Pancreas (tissue), 10 donors: ENCODE measurements around the gene HK1. TPM values are rescaled to one million over a fixed set of nuclear protein-coding genes. Genes with fewer than 3 reads are reported as not detected.

Experiments used
- ATAC-seq, 4 donors: fragments of 200-7000 bp; cut with Tn5 transposase; one replicate each; pipeline versions ENCODE4 v1.8.0 to v1.9.1; 2020; ENCODE audit warnings: mild to moderate bottlenecking in 4 of 4, moderate library complexity in 4 of 4
- DNase-seq, 6 donors: peaks; one replicate each; pipeline ENCODE4 v3.0.0-alpha.2; 2020
- FAIRE-seq: peaks from 2 replicates; lab custom pipeline; 2012; peaks lifted over from hg19 to GRCh38; lab: Jason Lieb, UNC
- H3K27ac ChIP-seq, 4 donors: fragments of 200-600 bp; sonication (generic); 1 replicate in 3 of 4; 2 replicates in 1 of 4; pipeline versions ENCODE4 v1.5.0 to v1.8.0; 2020
- H3K27me3 ChIP-seq, 4 donors: fragments of 200-600 bp; one replicate each; pipeline ENCODE4 v1.8.0; 2021
- H3K36me3 ChIP-seq, 3 donors: fragments of 200-600 bp; sonication (generic) in 1 of 3; one replicate each; pipeline versions ENCODE4 v1.5.0 to v1.8.0; 2020 to 2021
- H3K4me1 ChIP-seq, 3 donors: fragments of 200-600 bp; one replicate each; pipeline ENCODE4 v1.8.0; 2021
- H3K4me3 ChIP-seq, 4 donors: fragments of 200-600 bp; sonication (generic) in 2 of 4; one replicate each; pipeline versions ENCODE4 v1.5.0 to v1.8.0; 2020 to 2021
- H3K9me3 ChIP-seq, 4 donors: fragments of 200-600 bp; one replicate each; pipeline ENCODE4 v1.8.0; 2021
- WGBS, 2 donors: extraction: QIAGEN DNeasy Blood & Tissue Kit; methylation state at CpG; one replicate each; pipeline ENCODE4 v1.1.7; 2013; 5-methylcytosine and 5-hydroxymethylcytosine counted together
- intact Hi-C, 3 donors: fragments of 100-400 bp; cut with DNase I; formaldehyde crosslinking; loops; one replicate each; pipeline versions ENCODE4 v1.11.1 to v1.14.2; 2022
- polyA plus RNA-seq, 2 donors: library from polyadenylated mRNA; stranded (reverse); fragments of 200-250 nt; gene quantifications; one replicate each; pipeline ENCODE4 v1.2.3, GENCODE V29; 2013
- total RNA-seq, 6 donors: library from RNA; stranded (reverse); fragmentation: NEBNext Ultra II Directional in 4 of 6; extraction: Animal tissue kit (Norgen Biotek cat#: 25700) in 4 of 6; gene quantifications; one replicate each; pipeline versions ENCODE4 v1.2.1 to v1.2.4, GENCODE V29; 2021 to 2023
- TF ChIP-seq, protein P1 (sequence below), 4 donors: fragments of 200-600 bp; sonication (generic) in 3 of 4; IDR thresholded peaks; one replicate each; pipeline versions ENCODE4 v1.5.0 to v1.8.0; 2021; ENCODE audit warnings: antibody characterized with exemption in 4 of 4
- donor health status: healthy with polysubstance abuse.
- donor health status: DM: no; HTN: no; CAD: no; lungs with moderate emphysema.
- donor health status: DM: no; HTN: no; CAD: no.
- donor health status: control.
- donor health status: control.
- donor health status: Bipolar disorder and iron deficiency.
- donor health status: DM: yes; HTN: yes; CAD: no.
- donor health status: DM: no; HTN: no; CAD: no.
- donor health status: DM: no; HTN: no; CAD: no.
- donor health status: DM: yes; HTN: yes; CAD: no.

The HK1 gene
- total and polyA plus RNA-seq, 8 donors: 6.7 to 18.1 (median 8.6) TPM

DNA sequence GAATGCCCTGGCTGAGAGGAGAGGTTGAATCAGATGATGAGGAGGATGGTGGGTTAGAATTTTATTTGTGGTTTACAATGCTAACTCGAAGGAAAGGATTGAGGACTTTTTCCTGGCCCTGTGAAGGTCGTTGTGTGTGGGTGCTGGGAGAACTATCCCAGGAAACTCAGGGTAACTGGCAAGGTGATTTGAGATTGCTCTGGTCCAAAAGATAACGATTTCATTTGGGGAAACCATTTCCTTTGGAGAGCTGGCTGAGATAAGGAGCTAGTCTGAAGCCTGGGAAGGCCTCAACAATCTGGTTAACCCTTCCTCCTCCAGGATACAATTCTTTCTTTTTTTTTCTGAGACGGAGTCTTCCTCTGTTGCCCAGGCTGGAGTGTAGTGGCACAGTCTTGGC is 33.0 kb downstream of the HK1 start:
- H3K9me3 ChIP-seq: no peaks in the 10 kb centered on the region
- ATAC-seq: no peak
- TF ChIP-seq, protein P1, sequence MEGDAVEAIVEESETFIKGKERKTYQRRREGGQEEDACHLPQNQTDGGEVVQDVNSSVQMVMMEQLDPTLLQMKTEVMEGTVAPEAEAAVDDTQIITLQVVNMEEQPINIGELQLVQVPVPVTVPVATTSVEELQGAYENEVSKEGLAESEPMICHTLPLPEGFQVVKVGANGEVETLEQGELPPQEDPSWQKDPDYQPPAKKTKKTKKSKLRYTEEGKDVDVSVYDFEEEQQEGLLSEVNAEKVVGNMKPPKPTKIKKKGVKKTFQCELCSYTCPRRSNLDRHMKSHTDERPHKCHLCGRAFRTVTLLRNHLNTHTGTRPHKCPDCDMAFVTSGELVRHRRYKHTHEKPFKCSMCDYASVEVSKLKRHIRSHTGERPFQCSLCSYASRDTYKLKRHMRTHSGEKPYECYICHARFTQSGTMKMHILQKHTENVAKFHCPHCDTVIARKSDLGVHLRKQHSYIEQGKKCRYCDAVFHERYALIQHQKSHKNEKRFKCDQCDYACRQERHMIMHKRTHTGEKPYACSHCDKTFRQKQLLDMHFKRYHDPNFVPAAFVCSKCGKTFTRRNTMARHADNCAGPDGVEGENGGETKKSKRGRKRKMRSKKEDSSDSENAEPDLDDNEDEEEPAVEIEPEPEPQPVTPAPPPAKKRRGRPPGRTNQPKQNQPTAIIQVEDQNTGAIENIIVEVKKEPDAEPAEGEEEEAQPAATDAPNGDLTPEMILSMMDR (IDR thresholded peaks at IDR 0.05): no peak
- H3K36me3 ChIP-seq: no peaks in the 10 kb centered on the region
- no peaks in the 10 kb centered on the region for H3K27me3 ChIP-seq
- FAIRE-seq: no peak
- DNase-seq: no peak
- intact Hi-C loops: no loop called here
- peaks cover 0 to 3% (median 0%) of the 10 kb centered on the region in 3 donors for H3K4me1 ChIP-seq
- no peak overlapping the region for H3K27ac ChIP-seq
- no peak overlapping the region for H3K4me3 ChIP-seq
- 32 to 34% methylated on average over 4 of the region's 4 CpGs for WGBS, 2 donors

- Histone ChIP-seq H3K4me3 (no peak overlapping the region), H3K9me3 (no peaks in the 10 kb centered on the region), H3K27ac (no peak overlapping the region), H3K36me3 (no peaks in the 10 kb centered on the region), H3K4me1 (peaks cover 0 to 3% (median 0%) of the 10 kb centered on the region in 3 donors), H3K27me3 (no peaks in the 10 kb centered on the region)
- DNase-seq (no peak), FAIRE-seq (no peak), ATAC-seq (no peak)
- TF ChIP-seq, protein P1 (IDR thresholded peaks at IDR 0.05): no peak
- intact Hi-C loops: no loop called here
- WGBS, 2 donors: 90% methylated on average over 4 of the region's 4 CpGs
Observed at GRCh38 chr10:69312528-69312927, 34.2 kb downstream of the HK1 start.

- no peaks in the 10 kb centered on the region for H3K9me3 ChIP-seq
- TF ChIP-seq, protein P1 (IDR thresholded peaks at IDR 0.05): no peak
- intact Hi-C loops: no loop called here
- DNase-seq (no peak), ATAC-seq (no peak), FAIRE-seq (no peak)
- WGBS, 2 donors: 31 to 39% methylated on average over 3 of the region's 3 CpGs
- H3K27me3 ChIP-seq: no peaks in the 10 kb centered on the region
- no peaks in the 10 kb centered on the region for H3K36me3 ChIP-seq
- no peak overlapping the region for H3K27ac ChIP-seq
- no peak overlapping the region for H3K4me3 ChIP-seq
- H3K4me1 ChIP-seq: peaks cover 4 to 11% (median 9%) of the 10 kb centered on the region in 3 donors
Observed at GRCh38 chr10:69315100-69315542, 36.8 kb downstream of the HK1 start.

DNA sequence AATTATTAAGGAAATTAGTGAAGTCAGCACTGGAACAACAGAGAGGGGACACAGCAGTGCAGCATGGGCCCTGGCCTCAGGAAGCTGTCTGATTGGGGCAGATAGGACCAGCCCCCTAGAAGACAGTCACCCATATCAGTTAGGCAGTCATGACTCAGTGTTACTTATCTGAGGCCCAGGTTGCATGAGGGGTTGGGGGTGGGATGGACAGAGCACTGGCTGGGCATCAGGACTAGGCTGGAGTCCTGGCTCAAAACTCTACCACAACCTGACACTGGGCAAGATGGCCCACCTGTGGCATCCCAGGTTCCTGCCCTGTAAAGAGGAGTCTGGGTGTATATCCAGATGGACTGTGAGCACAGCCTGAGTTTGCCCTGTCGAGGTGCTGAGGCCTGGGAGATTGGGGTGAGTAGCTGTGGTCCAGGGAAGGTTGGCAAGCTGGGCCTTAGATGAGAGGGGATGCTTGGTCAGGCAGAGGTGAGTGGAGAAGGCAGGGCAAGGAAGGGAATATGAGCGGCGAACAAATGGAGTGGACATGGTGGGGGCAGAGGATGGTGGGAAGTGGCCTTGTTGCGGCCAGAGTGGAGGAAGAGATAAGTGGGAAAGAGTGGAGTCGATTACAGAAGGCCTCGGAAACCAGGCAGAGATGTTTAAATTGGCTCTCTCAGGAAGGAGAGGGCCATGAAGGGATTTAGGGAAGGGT is 37.5 kb downstream of the HK1 start:
- Histone ChIP-seq H3K9me3 (no peaks in the 10 kb centered on the region), H3K27me3 (no peaks in the 10 kb centered on the region), H3K4me1 (peaks cover 4 to 13% (median 9%) of the 10 kb centered on the region in 3 donors), H3K4me3 (no peak overlapping the region), H3K27ac (no peak overlapping the region), H3K36me3 (no peaks in the 10 kb centered on the region)
- DNase-seq (no peak), FAIRE-seq (no peak), ATAC-seq (no peak)
- 93% methylated on average over 6 of the region's 6 CpGs for WGBS, 2 donors
- intact Hi-C loops: no loop called here
- TF ChIP-seq, protein P1 (IDR thresholded peaks at IDR 0.05): no peak
